OCI-LY1 (cell line): ENCODE measurements around the gene SLC17A7.

ENCODE experiments used
- H2AFZ ChIP-seq: fragments of 200-600 bp; sonication (generic), shearing (Covaris generic); 2 replicates; pipeline ENCODE4 v1.6.0; 2014; ENCODE audit warnings: antibody characterized with exemption, mild to moderate bottlenecking, low read length
- H3F3A ChIP-seq: fragments of 200-600 bp; sonication (generic), shearing (Covaris generic); 2 replicates; pipeline ENCODE4 v1.6.0; 2014; ENCODE audit warnings: mild to moderate bottlenecking, antibody characterized with exemption, low read length, moderate library complexity; ENCODE audit not compliant: insufficient read depth
- H3K27ac ChIP-seq: fragments of 200-600 bp; sonication (generic); 2 replicates; pipeline ENCODE4 v1.5.1; 2014; ENCODE audit warnings: low read length, mixed run types, mild to moderate bottlenecking, low read depth; ENCODE audit not compliant: poor library complexity, severe bottlenecking
- H3K27me3 ChIP-seq: fragments of 200-600 bp; sonication (generic); 2 replicates; pipeline ENCODE4 v1.6.0; 2014; ENCODE audit warnings: antibody characterized with exemption, mild to moderate bottlenecking, low read length, moderate library complexity; ENCODE audit not compliant: insufficient read depth
- H3K36me3 ChIP-seq: fragments of 200-600 bp; sonication (generic); 2 replicates; pipeline ENCODE4 v1.6.1; 2014; ENCODE audit warnings: mild to moderate bottlenecking, antibody characterized with exemption, low read length, moderate library complexity, mixed read lengths; ENCODE audit not compliant: insufficient read depth
- H3K4me1 ChIP-seq: fragments of 200-600 bp; sonication (generic); 2 replicates; pipeline ENCODE4 v1.5.1; 2014; ENCODE audit warnings: mild to moderate bottlenecking, low read length, moderate library complexity; ENCODE audit not compliant: insufficient read depth, severe bottlenecking
- H3K4me2 ChIP-seq: fragments of 200-600 bp; sonication (generic), shearing (Covaris generic); 2 replicates; pipeline ENCODE4 v1.6.1; 2014; ENCODE audit warnings: low read length
- H3K4me3 ChIP-seq: fragments of 200-600 bp; sonication (generic); 2 replicates; pipeline ENCODE4 v1.5.1; 2014; ENCODE audit warnings: low read length, low read depth, mild to moderate bottlenecking, mixed read lengths; ENCODE audit not compliant: poor library complexity, severe bottlenecking
- H3K79me2 ChIP-seq: fragments of 200-600 bp; shearing (Covaris generic); 2 replicates; pipeline ENCODE4 v1.6.1; 2016; ENCODE audit warnings: mixed run types, low read length, mixed read lengths; ENCODE audit not compliant: insufficient read depth
- H3K9ac ChIP-seq: fragments of 200-600 bp; sonication (generic), shearing (Covaris generic); 2 replicates; pipeline ENCODE4 v1.6.1; 2014; ENCODE audit warnings: mild to moderate bottlenecking, low read length, mixed read lengths
- H3K9me2 ChIP-seq: fragments of 200-600 bp; sonication (generic), shearing (Covaris generic); 2 replicates; pipeline ENCODE4 v1.6.1; 2014; ENCODE audit warnings: low read depth, mild to moderate bottlenecking, low read length, mixed read lengths
- H3K9me3 ChIP-seq: fragments of 200-600 bp; shearing (Covaris generic); 2 replicates; pipeline ENCODE4 v1.6.1; 2014; ENCODE audit warnings: low read length, mixed read lengths
- H4K20me1 ChIP-seq: fragments of 200-600 bp; sonication (generic), shearing (Covaris generic); 2 replicates; pipeline ENCODE4 v1.6.0; 2016; ENCODE audit warnings: mild to moderate bottlenecking, low read length; ENCODE audit not compliant: insufficient read depth
- EZH2 ChIP-seq: fragments of 200-600 bp; sonication (generic), shearing (Covaris generic); IDR thresholded peaks from 2 replicates; pipeline ENCODE4 v1.8.0; 2017; ENCODE audit warnings: borderline replicate concordance, mixed run types, mild to moderate bottlenecking, antibody characterized with exemption, low read length, moderate library complexity, mixed read lengths
- TF ChIP-seq, protein P1 (sequence below): fragments of 200-600 bp; sonication (generic), shearing (Covaris generic); IDR thresholded peaks from 2 replicates; pipeline ENCODE4 v1.5.1; 2017; ENCODE audit warnings: mild to moderate bottlenecking, antibody characterized with exemption, low read length, moderate library complexity, mixed read lengths

Gene SLC17A7

DNA sequence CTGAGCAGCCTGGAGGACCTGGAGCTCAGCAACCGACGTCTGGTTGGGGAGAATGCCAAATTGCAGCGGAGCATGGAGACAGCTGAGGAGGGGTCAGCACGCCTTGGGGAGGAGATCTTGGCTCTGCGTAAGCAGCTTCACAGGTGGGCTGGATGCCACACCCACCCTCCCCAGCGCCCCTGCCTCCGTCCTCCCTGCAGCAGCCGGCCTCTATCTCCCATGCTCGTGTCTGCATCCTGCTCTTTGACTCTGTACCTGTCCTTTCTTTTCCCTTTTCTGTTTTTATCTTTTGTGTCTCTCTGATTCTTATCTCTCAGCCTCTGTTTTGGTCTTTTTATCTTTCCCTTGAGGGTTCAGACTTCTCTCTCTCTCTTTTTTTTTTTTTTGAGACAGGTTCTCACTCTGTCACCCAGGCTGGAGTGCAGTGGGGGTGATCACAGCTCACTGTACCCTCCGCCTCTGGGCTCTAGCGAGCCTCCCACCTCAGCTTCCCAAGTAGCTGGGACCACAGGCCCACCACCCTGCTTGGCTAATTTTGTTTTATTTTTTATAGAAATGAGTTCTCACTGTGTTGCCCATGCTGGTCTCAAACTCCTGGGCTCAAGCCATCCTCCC, 43.2 kb downstream of the SLC17A7 start:
- Histone ChIP-seq H3K4me2 (no peak overlapping the region), H3K9me3 (no peaks in the 10 kb centered on the region), H4K20me1 (no peaks in the 10 kb centered on the region), H3K4me1 (peaks cover 6% of the 10 kb centered on the region), H2AFZ (no peak overlapping the region), H3K27me3 (no peaks in the 10 kb centered on the region), H3K4me3 (no peak overlapping the region), H3K9ac (no peak overlapping the region), H3K36me3 (no peaks in the 10 kb centered on the region), H3K9me2 (no peaks in the 10 kb centered on the region), H3F3A (no peaks in the 10 kb centered on the region), H3K27ac (no peak overlapping the region), H3K79me2 (no peaks in the 10 kb centered on the region)
- TF ChIP-seq, protein P1, sequence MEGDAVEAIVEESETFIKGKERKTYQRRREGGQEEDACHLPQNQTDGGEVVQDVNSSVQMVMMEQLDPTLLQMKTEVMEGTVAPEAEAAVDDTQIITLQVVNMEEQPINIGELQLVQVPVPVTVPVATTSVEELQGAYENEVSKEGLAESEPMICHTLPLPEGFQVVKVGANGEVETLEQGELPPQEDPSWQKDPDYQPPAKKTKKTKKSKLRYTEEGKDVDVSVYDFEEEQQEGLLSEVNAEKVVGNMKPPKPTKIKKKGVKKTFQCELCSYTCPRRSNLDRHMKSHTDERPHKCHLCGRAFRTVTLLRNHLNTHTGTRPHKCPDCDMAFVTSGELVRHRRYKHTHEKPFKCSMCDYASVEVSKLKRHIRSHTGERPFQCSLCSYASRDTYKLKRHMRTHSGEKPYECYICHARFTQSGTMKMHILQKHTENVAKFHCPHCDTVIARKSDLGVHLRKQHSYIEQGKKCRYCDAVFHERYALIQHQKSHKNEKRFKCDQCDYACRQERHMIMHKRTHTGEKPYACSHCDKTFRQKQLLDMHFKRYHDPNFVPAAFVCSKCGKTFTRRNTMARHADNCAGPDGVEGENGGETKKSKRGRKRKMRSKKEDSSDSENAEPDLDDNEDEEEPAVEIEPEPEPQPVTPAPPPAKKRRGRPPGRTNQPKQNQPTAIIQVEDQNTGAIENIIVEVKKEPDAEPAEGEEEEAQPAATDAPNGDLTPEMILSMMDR = no peak
- TF ChIP-seq EZH2 = no peak

DNA sequence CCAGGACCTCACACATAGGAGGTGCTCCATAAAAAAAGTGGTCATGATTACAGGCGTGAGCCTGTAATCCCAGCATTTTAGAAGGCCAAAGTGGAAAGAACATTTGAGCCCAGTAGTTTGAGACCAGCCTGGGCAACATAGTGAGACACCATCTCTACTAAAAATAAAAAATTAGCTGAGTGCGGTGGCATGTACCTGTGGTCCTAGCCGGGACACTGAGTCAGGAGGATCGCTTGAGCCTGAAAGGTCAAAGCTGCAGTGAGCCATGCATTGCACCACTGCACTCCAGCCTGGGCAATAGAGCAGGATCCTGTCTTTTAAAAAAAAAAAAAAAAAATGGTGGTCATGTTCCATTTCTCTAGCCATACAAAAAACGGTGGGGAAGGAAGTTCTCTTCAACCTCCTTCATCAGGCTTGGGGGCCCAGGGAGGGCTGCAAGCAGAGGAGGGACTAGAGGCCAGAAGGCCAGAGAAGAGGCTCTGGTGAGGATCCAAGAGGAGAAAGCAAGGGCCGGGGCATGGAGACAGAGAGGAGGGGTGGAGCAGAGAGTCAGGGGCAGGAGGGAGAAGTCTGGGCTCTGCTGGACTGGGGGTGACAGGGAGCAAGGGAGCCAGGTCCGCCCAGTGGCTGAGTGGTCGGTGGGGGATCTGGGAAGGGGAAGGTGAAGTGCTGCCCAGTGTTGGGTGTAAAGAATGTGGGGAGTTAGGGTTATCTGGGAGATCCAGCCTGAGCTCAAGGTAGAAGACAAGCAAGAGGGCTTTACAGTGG, 44.4 kb downstream of the SLC17A7 start:
- H3K4me3 ChIP-seq = no peak overlapping the region
- no peaks in the 10 kb centered on the region for H3K27me3 ChIP-seq
- H3K9me2 ChIP-seq = no peaks in the 10 kb centered on the region
- TF ChIP-seq EZH2 = no peak
- TF ChIP-seq, protein P1 = no peak
- no peak overlapping the region for H3K27ac ChIP-seq
- no peaks in the 10 kb centered on the region for H3K9me3 ChIP-seq
- H3K4me1 ChIP-seq = peaks cover 3% of the 10 kb centered on the region
- no peaks in the 10 kb centered on the region for H3K79me2 ChIP-seq
- H3K9ac ChIP-seq = no peak overlapping the region
- no peak overlapping the region for H2AFZ ChIP-seq
- H3F3A ChIP-seq = no peaks in the 10 kb centered on the region
- H3K36me3 ChIP-seq = no peaks in the 10 kb centered on the region
- no peak overlapping the region for H3K4me2 ChIP-seq
- H4K20me1 ChIP-seq = no peaks in the 10 kb centered on the region

DNA sequence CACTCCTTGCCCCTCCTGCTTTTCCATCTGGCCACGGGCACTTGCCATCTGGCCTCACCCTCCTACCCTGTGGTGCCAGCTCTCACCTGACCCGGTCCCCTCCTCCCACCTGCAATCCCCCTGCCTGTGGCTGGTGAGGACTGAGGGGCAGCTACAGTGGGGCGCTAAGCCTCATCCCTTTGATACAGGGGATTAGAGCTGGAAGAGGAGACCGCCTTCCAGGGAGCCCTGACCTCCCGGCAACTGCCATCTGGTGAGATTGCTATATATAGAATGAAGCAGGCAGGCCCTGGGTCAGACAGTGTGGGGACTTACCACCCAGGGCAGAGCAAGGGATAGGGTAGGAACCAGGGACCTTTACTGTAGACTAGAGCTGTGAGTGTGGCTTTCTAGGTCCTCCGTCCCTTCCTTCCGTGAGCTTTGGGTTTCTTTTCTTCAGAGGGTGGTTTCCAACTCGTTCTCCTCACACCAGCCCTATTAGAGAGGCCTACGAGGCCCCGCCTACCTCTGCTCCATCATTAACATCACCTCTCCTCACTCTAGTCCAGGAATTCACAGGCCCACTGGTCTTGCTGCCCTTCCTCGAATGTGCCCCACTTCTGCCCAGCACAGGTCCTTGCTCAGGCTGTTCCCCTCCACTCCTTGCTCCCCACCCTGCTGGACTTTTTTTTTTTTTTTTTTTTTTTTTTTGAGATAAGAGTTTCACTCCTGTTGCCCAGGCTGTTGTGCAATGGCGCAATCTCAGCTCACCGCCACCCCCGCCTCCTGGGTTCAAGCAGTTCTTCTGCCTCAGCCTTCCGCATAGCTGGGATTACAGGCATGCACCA, 45.5 kb downstream of the SLC17A7 start:
- Histone ChIP-seq H3K4me3 (no peak overlapping the region), H3K36me3 (no peaks in the 10 kb centered on the region), H3K9me3 (no peaks in the 10 kb centered on the region), H2AFZ (no peak overlapping the region), H3K27me3 (no peaks in the 10 kb centered on the region), H3K4me2 (no peak overlapping the region), H3K79me2 (no peaks in the 10 kb centered on the region), H3F3A (peaks cover under 1% of the 10 kb centered on the region), H4K20me1 (no peaks in the 10 kb centered on the region), H3K4me1 (peaks cover 14% of the 10 kb centered on the region), H3K27ac (no peak overlapping the region), H3K9ac (no peak overlapping the region), H3K9me2 (no peaks in the 10 kb centered on the region)
- TF ChIP-seq, protein P1 = no peak
- no peak for TF ChIP-seq EZH2
